Peyer's patch (tissue), 4 donors: ENCODE measurements around the gene PTP4A2. TPM values are rescaled to one million over a fixed set of nuclear protein-coding genes. Genes with fewer than 3 reads are reported as not detected.

ENCODE experiments used
- DNase-seq, 3 donors: peaks; one replicate each; pipeline ENCODE4 v3.0.0-alpha.2; 2017 to 2019
- H3K27ac ChIP-seq, 4 donors: fragments of 200-600 bp; sonication (generic); one replicate each; pipeline ENCODE4 v1.5.1; 2016 to 2019
- H3K27me3 ChIP-seq, 2 donors: fragments of 200-600 bp; sonication (generic); one replicate each; pipeline ENCODE4 v1.5.1; 2019
- H3K36me3 ChIP-seq, 3 donors: fragments of 200-600 bp; sonication (generic); one replicate each; pipeline ENCODE4 v1.5.1; 2016 to 2019
- H3K4me1 ChIP-seq, 4 donors: fragments of 200-600 bp; sonication (generic); one replicate each; pipeline ENCODE4 v1.5.1; 2016 to 2019
- H3K4me3 ChIP-seq, 4 donors: fragments of 200-600 bp; sonication (generic); 1 replicate in 3 of 4; 2 replicates in 1 of 4; pipeline ENCODE4 v1.5.1; 2016 to 2019; ENCODE audit warnings: mild to moderate bottlenecking in 1 of 4
- H3K9me3 ChIP-seq, 4 donors: fragments of 200-600 bp; sonication (generic); one replicate each; pipeline ENCODE4 v1.5.1; 2016 to 2019; ENCODE audit warnings: mild to moderate bottlenecking in 1 of 4
- POLR2A ChIP-seq, 2 donors: fragments of 450-650 bp; IDR thresholded peaks; one replicate each; pipeline ENCODE4 v1.5.1; 2017; ENCODE audit warnings: antibody characterized with exemption in 2 of 2, mild to moderate bottlenecking in 2 of 2, moderate library complexity in 2 of 2
- total RNA-seq, 4 donors: library from RNA; depleted of rRNA; stranded (reverse); fragments of >200 nt; gene quantifications; one replicate each; pipeline ENCODE4 v1.1.0, GENCODE V29; 2016
- TF ChIP-seq, protein P1 (sequence below), 6 experiments: fragments of 450-650 bp in 4 of 6; fragments of 200-600 bp in 2 of 6; sonication (generic) in 1 of 6; IDR thresholded peaks; one replicate each; pipeline ENCODE4 v1.5.1; 2017 to 2019; ENCODE audit warnings: antibody characterized with exemption in 6 of 6, mild to moderate bottlenecking in 3 of 6, moderate library complexity in 1 of 6

The PTP4A2 gene
- total RNA-seq, 4 donors from 2014 or later, result 103 to 165 (median 122) TPM

DNA sequence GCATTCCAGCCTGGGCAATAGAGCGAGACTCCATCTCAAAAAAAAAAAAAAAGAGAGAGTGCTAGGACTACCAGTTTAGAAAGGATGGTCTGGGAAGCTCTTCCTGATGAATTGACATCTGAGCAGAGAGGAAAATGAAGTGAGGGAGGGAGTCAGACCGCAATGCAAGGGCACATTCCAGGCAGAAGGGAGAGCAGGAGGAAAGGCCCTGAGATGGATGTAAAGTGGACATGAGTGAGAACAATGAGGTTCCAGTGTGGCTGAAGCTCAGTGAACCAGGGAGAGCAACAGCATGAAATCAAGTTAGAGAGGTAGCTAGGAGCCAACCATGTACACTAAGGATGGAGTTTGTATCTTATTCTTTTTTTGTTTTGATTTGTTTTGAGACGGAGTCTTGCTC is 66.5 kb downstream of the PTP4A2 start:
- no peak for TF ChIP-seq POLR2A (IDR thresholded peaks at IDR 0.05)
- TF ChIP-seq, protein P1, sequence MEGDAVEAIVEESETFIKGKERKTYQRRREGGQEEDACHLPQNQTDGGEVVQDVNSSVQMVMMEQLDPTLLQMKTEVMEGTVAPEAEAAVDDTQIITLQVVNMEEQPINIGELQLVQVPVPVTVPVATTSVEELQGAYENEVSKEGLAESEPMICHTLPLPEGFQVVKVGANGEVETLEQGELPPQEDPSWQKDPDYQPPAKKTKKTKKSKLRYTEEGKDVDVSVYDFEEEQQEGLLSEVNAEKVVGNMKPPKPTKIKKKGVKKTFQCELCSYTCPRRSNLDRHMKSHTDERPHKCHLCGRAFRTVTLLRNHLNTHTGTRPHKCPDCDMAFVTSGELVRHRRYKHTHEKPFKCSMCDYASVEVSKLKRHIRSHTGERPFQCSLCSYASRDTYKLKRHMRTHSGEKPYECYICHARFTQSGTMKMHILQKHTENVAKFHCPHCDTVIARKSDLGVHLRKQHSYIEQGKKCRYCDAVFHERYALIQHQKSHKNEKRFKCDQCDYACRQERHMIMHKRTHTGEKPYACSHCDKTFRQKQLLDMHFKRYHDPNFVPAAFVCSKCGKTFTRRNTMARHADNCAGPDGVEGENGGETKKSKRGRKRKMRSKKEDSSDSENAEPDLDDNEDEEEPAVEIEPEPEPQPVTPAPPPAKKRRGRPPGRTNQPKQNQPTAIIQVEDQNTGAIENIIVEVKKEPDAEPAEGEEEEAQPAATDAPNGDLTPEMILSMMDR (IDR thresholded peaks at IDR 0.05), result no peak
- peaks cover 0 to 4% (median 0%) of the 10 kb centered on the region in 4 donors for H3K4me1 ChIP-seq
- no peak for DNase-seq
- H3K36me3 ChIP-seq, result no peaks in the 10 kb centered on the region
- no peak overlapping the region for H3K4me3 ChIP-seq
- H3K9me3 ChIP-seq, result no peaks in the 10 kb centered on the region
- H3K27ac ChIP-seq, result no peak overlapping the region
- no peaks in the 10 kb centered on the region for H3K27me3 ChIP-seq

DNA sequence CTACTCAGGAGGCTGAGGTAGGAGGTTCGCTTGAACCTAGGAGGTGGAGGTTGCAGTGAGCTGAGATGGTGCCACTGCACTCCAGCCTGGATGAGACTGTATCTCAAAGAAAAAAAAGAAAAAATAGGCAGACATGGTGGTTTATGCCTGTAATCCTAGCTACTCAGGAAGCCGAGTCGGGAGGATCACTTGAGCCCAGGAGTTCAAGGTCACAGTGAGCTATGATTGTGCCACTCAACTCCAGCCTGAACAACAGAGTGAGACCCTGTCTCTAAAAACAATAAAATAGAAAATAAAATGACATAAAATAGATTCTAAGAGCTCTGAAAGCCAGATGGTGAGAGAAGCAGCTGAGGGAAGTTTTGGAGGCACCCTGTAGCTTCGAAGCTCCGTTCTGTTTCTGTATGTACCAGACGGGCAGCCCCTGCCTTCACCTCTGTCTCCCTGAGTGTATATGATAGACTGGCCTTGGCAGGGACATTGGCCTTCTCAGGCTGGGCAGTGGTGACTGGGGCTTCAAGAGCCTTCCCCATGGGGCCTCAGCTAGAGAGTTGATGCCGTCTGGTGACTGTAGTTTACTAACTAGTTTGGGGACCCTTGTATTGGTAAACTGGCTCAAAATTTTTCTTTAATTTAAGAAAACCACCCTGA is 68.0 kb downstream of the PTP4A2 start:
- Histone ChIP-seq H3K27me3 (no peaks in the 10 kb centered on the region), H3K4me3 (no peak overlapping the region), H3K4me1 (no peaks in the 10 kb centered on the region), H3K36me3 (no peaks in the 10 kb centered on the region), H3K27ac (no peak overlapping the region), H3K9me3 (no peaks in the 10 kb centered on the region)
- no peak for DNase-seq
- TF ChIP-seq, protein P1 (IDR thresholded peaks at IDR 0.05), result no peak
- no peak for TF ChIP-seq POLR2A (IDR thresholded peaks at IDR 0.05)

DNA sequence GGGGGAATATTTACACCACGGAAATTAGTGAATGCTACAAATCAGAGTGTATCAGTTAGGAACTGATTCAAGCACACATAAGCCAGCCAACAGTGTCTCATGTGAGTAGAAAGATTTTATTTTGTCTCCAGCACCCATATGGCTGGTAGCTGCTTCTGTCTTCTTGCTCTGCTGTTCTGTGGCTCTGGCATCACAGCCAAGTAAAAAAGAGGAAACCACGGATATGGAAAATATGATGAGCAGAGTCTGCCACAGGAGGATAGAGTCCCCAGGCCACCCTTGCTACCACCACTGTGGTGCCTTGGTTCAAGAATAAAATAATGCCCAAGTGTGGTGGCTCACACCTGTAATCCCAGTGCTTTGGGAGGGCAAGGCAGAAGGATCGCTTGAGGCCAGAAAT is 68.7 kb downstream of the PTP4A2 start:
- DNase-seq, result no peak
- Histone ChIP-seq H3K27me3 (no peaks in the 10 kb centered on the region), H3K36me3 (no peaks in the 10 kb centered on the region), H3K27ac (no peak overlapping the region), H3K4me3 (no peak overlapping the region), H3K4me1 (no peaks in the 10 kb centered on the region), H3K9me3 (no peaks in the 10 kb centered on the region)
- TF ChIP-seq, protein P1 (IDR thresholded peaks at IDR 0.05), result no peak
- TF ChIP-seq POLR2A (IDR thresholded peaks at IDR 0.05), result no peak

DNA sequence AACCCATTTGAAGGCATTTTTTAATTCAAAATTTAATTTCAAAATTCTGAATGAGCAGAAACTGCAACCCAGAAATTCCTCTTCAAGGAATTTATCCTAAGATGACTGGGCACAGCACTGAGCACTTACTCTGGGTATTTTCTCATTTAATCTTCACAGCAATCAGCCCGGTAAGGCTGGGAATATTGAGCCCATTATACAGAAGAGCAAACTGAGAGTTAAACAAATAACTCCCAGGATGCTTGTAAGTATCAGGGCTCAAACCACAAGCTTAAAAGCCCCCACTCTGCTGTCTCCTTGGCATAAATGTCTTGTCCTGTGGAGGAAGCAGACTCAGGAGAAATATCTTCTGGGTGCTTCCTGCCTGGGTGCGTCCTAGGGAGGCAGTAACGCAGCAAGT is 69.3 kb downstream of the PTP4A2 start:
- TF ChIP-seq POLR2A (IDR thresholded peaks at IDR 0.05), result no peak
- TF ChIP-seq, protein P1 (IDR thresholded peaks at IDR 0.05), result no peak
- no peaks in the 10 kb centered on the region for H3K9me3 ChIP-seq
- no peaks in the 10 kb centered on the region for H3K36me3 ChIP-seq
- no peaks in the 10 kb centered on the region for H3K4me1 ChIP-seq
- no peak overlapping the region for H3K27ac ChIP-seq
- no peaks in the 10 kb centered on the region for H3K27me3 ChIP-seq
- no peak for DNase-seq
- no peak overlapping the region for H3K4me3 ChIP-seq

DNA sequence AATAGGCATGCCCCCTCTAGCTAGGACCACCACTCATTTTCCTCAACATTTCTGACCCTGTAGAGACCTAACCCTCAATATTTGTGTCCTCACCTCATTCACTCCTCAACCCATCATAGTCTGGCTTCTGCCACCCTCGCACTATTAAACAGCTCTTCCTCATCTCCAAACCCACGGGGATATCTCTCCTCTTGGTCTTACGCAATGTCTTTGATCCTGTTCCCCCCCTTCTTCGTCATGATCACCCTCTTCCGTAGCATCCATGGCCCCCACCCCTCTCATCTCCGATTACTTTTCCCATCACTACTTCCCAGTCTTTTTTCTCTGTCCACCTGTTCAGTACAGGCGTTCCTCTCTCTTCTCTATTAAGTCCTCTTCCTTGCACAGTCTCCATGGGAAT is 70.6 kb downstream of the PTP4A2 start:
- Histone ChIP-seq H3K4me1 (no peaks in the 10 kb centered on the region), H3K4me3 (no peak overlapping the region), H3K9me3 (no peaks in the 10 kb centered on the region), H3K27ac (no peak overlapping the region), H3K27me3 (no peaks in the 10 kb centered on the region), H3K36me3 (no peaks in the 10 kb centered on the region)
- no peak for TF ChIP-seq POLR2A (IDR thresholded peaks at IDR 0.05)
- TF ChIP-seq, protein P1 (IDR thresholded peaks at IDR 0.05), result no peak
- no peak for DNase-seq
